HTERT RPE-1 (cell line): ENCODE data around the gene U2AF2.

ENCODE experiments used
- in situ Hi-C: fragments of 300-500 bp; cut with MboI; formaldehyde crosslinking; loops from 4 replicates; pipeline ENCODE4 v1.14.3; 2020; ENCODE audit warnings: low sequenced_read_pairs

U2AF2 gene

GRCh38 chr19:55687281-55688201, 32.7 kb downstream of the U2AF2 start:
- in situ Hi-C loops, result no loop called here

- in situ Hi-C loops, result no loop called here
These were observed 33.8 kb downstream of the U2AF2 start for GRCh38 chr19:55688422-55689218.

GRCh38 chr19:55689411-55690108, 34.7 kb downstream of the U2AF2 start:
- in situ Hi-C loops, result no loop called here

- in situ Hi-C loops, result no loop called here
These were observed 35.4 kb downstream of the U2AF2 start for GRCh38 chr19:55690109-55690768.

GRCh38 chr19:55690769-55691545, 36.1 kb downstream of the U2AF2 start:
- in situ Hi-C loops, result no loop called here

GRCh38 chr19:55691561-55692481, 37.0 kb downstream of the U2AF2 start:
- in situ Hi-C loops, result no loop called here

- in situ Hi-C loops, result no loop called here
These were observed 37.8 kb downstream of the U2AF2 start for GRCh38 chr19:55692681-55693081.

- in situ Hi-C loops, result no loop called here
These were observed 38.6 kb downstream of the U2AF2 start for GRCh38 chr19:55693336-55693974.

GRCh38 chr19:55694241-55694655, 39.4 kb downstream of the U2AF2 start:
- in situ Hi-C loops, result no loop called here

- in situ Hi-C loops, result no loop called here
These were observed 40.0 kb downstream of the U2AF2 start for GRCh38 chr19:55694656-55695491.

GRCh38 chr19:55695511-55696290, 40.9 kb downstream of the U2AF2 start:
- in situ Hi-C loops, result no loop called here

GRCh38 chr19:55696301-55697068, 41.6 kb downstream of the U2AF2 start:
- in situ Hi-C loops, result no loop called here

- in situ Hi-C loops, result no loop called here
These were observed 42.2 kb downstream of the U2AF2 start for GRCh38 chr19:55697069-55697440.

- in situ Hi-C loops, result no loop called here
These were observed 42.9 kb downstream of the U2AF2 start for GRCh38 chr19:55697698-55698097.

- in situ Hi-C loops, result no loop called here
These were observed 43.4 kb downstream of the U2AF2 start for GRCh38 chr19:55698256-55698655.

- in situ Hi-C loops, result no loop called here
These were observed 44.4 kb downstream of the U2AF2 start for GRCh38 chr19:55699221-55699620.
